Lung (tissue), 12 donors: ENCODE data around the gene USP46. TPM values are rescaled to one million over a fixed set of nuclear protein-coding genes. Genes with fewer than 3 reads are reported as not detected.

Experiments used
- ATAC-seq: fragments of 200-7000 bp; cut with Tn5 transposase; one replicate; pipeline ENCODE4 v1.9.1; 2020; ENCODE audit warnings: moderate number of reproducible peaks; ENCODE audit not compliant: insufficient read depth, low FRiP score
- DNase-seq, 3 donors: peaks; one replicate each; pipeline ENCODE4 v3.0.0-alpha.2; 2013 to 2017
- H3K27ac ChIP-seq, 2 donors: one replicate each; pipeline ENCODE4 v1.5.1; 2013; ENCODE audit warnings: mild to moderate bottlenecking in 2 of 2, moderate library complexity in 2 of 2, control low read depth in 1 of 2, inconsistent platforms in 1 of 2, low read depth in 1 of 2, low read length in 1 of 2
- H3K27me3 ChIP-seq, 3 donors: one replicate each; pipeline ENCODE4 v1.5.1; 2013; ENCODE audit warnings: low read length in 2 of 3; ENCODE audit not compliant: control insufficient read depth in 3 of 3, insufficient read depth in 3 of 3
- H3K36me3 ChIP-seq, 4 donors: one replicate each; pipeline ENCODE4 v1.5.1; 2013; ENCODE audit warnings: low read length in 4 of 4, mild to moderate bottlenecking in 1 of 4, moderate library complexity in 1 of 4; ENCODE audit not compliant: control insufficient read depth in 4 of 4, insufficient read depth in 4 of 4
- H3K4me1 ChIP-seq, 5 donors: one replicate each; pipeline ENCODE4 v1.5.1; 2013; ENCODE audit warnings: low read length in 5 of 5, mild to moderate bottlenecking in 2 of 5, moderate library complexity in 1 of 5; ENCODE audit not compliant: control insufficient read depth in 5 of 5, insufficient read depth in 5 of 5
- H3K4me3 ChIP-seq: one replicate; pipeline ENCODE4 v1.5.1; 2013; ENCODE audit warnings: mild to moderate bottlenecking, control low read depth, moderate library complexity
- H3K9ac ChIP-seq, 2 donors: one replicate each; pipeline ENCODE4 v1.5.1; 2013; ENCODE audit warnings: low read length in 2 of 2, control low read depth in 1 of 2; ENCODE audit not compliant: insufficient read depth in 1 of 2
- H3K9me3 ChIP-seq, 4 donors: one replicate each; pipeline ENCODE4 v1.5.1; 2013; ENCODE audit warnings: low read length in 3 of 4, mild to moderate bottlenecking in 1 of 4, moderate library complexity in 1 of 4; ENCODE audit not compliant: control insufficient read depth in 4 of 4, insufficient read depth in 3 of 4
- CTCF ChIP-seq: IDR thresholded peaks from 2 replicates; pipeline ENCODE4 v1.5.1; 2012; ENCODE audit warnings: mild to moderate bottlenecking; ENCODE audit errors: control extremely low read depth, extremely low read depth
- WGBS, 2 donors: extraction: QIAGEN DNeasy Blood & Tissue Kit; methylation state at CpG; one replicate each; pipeline ENCODE4 v1.1.7; 2013; 5-methylcytosine and 5-hydroxymethylcytosine counted together
- polyA plus RNA-seq, 2 donors: library from polyadenylated mRNA; stranded (reverse); fragments of 200-250 nt; gene quantifications; one replicate each; pipeline ENCODE4 v1.2.1, GENCODE V29; 2013
- total RNA-seq, 2 donors: library from RNA; depleted of rRNA in 1 of 2; stranded (reverse); fragments of >200 nt in 1 of 2; gene quantifications; one replicate each; pipeline ENCODE4 v1.2.1, GENCODE V29; 2014 to 2021
- donor health status: control.
- donor health status: control.
- donor health status: Bipolar disorder and iron deficiency.
- donor health status: healthy.
- donor health status: DM: yes; HTN: yes; CAD: no.

Gene USP46
- total and polyA plus RNA-seq, 4 donors: 2.3 to 30.8 (median 8.8) TPM

- Histone ChIP-seq H3K9ac (no peak overlapping the region), H3K4me3 (no peak overlapping the region), H3K9me3 (no peaks in the 10 kb centered on the region), H3K36me3 (no peaks in the 10 kb centered on the region), H3K27ac (no peak overlapping the region), H3K4me1 (no peaks in the 10 kb centered on the region), H3K27me3 (no peaks in the 10 kb centered on the region)
- DNase-seq (no peak), ATAC-seq (no peak)
- WGBS, 2 donors: 82 to 88% methylated on average over 3 of the region's 3 CpGs
- no peak for TF ChIP-seq CTCF
Measured at GRCh38 chr4:52701207-52701606, 42.1 kb upstream of the USP46 start.

GRCh38 chr4:52694936-52695335, 35.8 kb upstream of the USP46 start:
- Histone ChIP-seq H3K4me3 (no peak overlapping the region), H3K27me3 (no peaks in the 10 kb centered on the region), H3K27ac (no peak overlapping the region), H3K4me1 (no peaks in the 10 kb centered on the region), H3K9ac (no peak overlapping the region), H3K36me3 (no peaks in the 10 kb centered on the region), H3K9me3 (peaks cover 0 to 8% (median 2%) of the 10 kb centered on the region in 4 donors)
- 91% methylated on average over 2 of the region's 2 CpGs for WGBS, 2 donors
- no peak for ATAC-seq
- no peak for TF ChIP-seq CTCF
- DNase-seq: no peak

GRCh38 chr4:52693492-52693891, 34.4 kb upstream of the USP46 start:
- no peaks in the 10 kb centered on the region for H3K36me3 ChIP-seq
- H3K9ac ChIP-seq: no peak overlapping the region
- no peak for ATAC-seq
- no peak overlapping the region for H3K27ac ChIP-seq
- H3K9me3 ChIP-seq: peaks cover 0 to 8% (median 2%) of the 10 kb centered on the region in 4 donors
- no peaks in the 10 kb centered on the region for H3K4me1 ChIP-seq
- TF ChIP-seq CTCF: no peak
- H3K27me3 ChIP-seq: no peaks in the 10 kb centered on the region
- H3K4me3 ChIP-seq: no peak overlapping the region
- DNase-seq: no peak

GRCh38 chr4:52689096-52689495, 30.0 kb upstream of the USP46 start:
- Histone ChIP-seq H3K27me3 (no peaks in the 10 kb centered on the region), H3K9ac (no peak overlapping the region), H3K27ac (no peak overlapping the region), H3K9me3 (peaks cover 0 to 8% (median 2%) of the 10 kb centered on the region in 4 donors), H3K4me1 (no peaks in the 10 kb centered on the region), H3K4me3 (no peak overlapping the region), H3K36me3 (no peaks in the 10 kb centered on the region)
- DNase-seq (no peak), ATAC-seq (no peak)
- TF ChIP-seq CTCF: no peak
